Astrocyte of the spinal cord (primary cell): ENCODE results near the gene AKT3.

ENCODE experiments used
- DNase-seq: peaks from one replicate; pipeline ENCODE4 v3.0.0; 2011; ENCODE audit warnings: low read depth, low spot score
- H3K4me3 ChIP-seq: 2 replicates; pipeline ENCODE4 v1.5.1; 2011; ENCODE audit warnings: low read depth, mild to moderate bottlenecking, low read length, moderate library complexity
- in situ Hi-C: cut with HindIII; loops from 2 replicates; pipeline ENCODE4 v1.10.0; 2017; ENCODE audit warnings: low sequenced_read_pairs
- TF ChIP-seq, protein P1 (sequence below): IDR thresholded peaks from 2 replicates; pipeline ENCODE4 v1.5.1; 2012; ENCODE audit warnings: low read depth, mild to moderate bottlenecking, low read length, inconsistent platforms

Gene AKT3

DNA sequence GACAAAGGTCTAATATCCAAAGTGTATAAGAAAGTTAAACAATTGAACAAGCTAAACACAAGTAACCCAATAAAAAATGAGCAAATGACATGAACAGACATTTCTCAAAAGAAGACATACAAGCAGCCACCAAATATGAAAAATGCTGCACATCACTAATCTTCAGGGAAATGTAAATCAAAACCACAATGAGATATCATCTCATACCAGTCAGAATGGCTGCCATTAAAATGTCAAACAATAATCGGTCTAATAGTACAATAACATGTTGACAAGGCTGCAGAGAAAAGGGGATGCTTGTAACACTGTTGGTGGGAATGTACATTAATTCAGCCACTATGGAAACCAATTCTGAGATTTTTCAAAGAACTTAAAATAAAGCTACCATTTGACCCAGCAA is 264.1 kb downstream of the AKT3 start:
- TF ChIP-seq, protein P1, sequence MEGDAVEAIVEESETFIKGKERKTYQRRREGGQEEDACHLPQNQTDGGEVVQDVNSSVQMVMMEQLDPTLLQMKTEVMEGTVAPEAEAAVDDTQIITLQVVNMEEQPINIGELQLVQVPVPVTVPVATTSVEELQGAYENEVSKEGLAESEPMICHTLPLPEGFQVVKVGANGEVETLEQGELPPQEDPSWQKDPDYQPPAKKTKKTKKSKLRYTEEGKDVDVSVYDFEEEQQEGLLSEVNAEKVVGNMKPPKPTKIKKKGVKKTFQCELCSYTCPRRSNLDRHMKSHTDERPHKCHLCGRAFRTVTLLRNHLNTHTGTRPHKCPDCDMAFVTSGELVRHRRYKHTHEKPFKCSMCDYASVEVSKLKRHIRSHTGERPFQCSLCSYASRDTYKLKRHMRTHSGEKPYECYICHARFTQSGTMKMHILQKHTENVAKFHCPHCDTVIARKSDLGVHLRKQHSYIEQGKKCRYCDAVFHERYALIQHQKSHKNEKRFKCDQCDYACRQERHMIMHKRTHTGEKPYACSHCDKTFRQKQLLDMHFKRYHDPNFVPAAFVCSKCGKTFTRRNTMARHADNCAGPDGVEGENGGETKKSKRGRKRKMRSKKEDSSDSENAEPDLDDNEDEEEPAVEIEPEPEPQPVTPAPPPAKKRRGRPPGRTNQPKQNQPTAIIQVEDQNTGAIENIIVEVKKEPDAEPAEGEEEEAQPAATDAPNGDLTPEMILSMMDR = no peak
- H3K4me3 ChIP-seq = no peak overlapping the region
- no peak for DNase-seq
- in situ Hi-C loops = no loop called here

DNA sequence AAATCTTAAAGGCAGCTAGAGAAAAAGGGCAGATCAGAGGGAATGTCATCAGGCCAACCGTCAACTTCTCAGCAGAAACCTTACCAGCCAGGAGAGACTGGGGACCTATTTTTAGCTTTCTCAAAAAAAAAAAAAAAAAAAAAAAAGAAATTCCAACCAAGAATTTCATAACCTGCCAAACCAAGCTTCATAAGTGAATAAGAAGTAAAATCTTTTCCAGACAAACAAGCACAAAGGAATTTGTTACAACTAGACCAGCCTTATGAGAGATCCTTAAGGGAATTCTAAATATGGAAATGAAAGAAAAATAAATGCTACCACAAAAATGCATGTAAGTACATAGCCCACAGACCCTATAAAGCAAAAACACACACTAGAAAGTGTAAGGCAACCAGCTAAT is 267.7 kb downstream of the AKT3 start:
- TF ChIP-seq, protein P1 = no peak
- in situ Hi-C loops = no loop called here
- H3K4me3 ChIP-seq = no peak overlapping the region
- peak; percentile 68 for DNase-seq

DNA sequence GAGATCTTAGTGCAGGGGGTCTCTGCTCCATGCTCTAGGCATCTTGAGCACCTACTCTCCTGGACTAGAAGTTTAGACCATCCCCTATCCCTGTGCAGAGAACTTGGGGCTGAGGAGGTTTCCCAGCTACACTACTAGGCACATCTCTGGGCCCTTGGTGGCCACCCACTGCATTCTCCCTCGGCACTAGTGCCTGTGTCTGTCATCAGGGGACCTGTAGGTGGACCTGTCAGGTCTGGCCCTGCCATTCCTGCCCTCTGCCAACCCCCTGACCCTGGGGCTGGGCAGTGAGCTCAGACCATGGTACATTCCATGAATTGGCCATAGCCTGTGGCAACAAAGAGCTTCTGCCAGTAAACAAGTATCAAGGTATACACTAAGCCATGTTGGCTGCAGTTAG is 269.1 kb downstream of the AKT3 start:
- no peak for DNase-seq
- in situ Hi-C loops = no loop called here
- TF ChIP-seq, protein P1 = no peak
- no peak overlapping the region for H3K4me3 ChIP-seq

DNA sequence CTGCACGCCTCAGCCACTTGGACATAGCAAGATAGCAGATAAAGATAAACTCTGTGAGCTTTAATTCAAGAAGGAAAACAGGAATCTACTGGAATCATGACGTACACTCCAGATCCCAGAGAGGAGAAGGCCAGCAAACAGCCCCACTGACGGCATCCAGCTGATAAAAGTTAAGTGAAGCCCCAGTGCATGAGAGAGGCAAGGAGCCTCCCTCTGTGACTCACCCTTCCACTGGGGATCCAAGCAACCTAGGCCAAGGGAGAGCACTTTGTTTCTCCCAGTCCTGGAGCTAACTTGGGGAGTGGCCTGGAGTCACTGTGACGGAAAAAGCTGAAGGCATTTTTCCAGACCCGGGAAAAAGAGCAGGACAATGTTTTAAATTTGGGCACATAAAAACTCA is 270.0 kb downstream of the AKT3 start:
- peak; percentile 16 for DNase-seq
- in situ Hi-C loops = no loop called here
- H3K4me3 ChIP-seq = no peak overlapping the region
- TF ChIP-seq, protein P1 = no peak

DNA sequence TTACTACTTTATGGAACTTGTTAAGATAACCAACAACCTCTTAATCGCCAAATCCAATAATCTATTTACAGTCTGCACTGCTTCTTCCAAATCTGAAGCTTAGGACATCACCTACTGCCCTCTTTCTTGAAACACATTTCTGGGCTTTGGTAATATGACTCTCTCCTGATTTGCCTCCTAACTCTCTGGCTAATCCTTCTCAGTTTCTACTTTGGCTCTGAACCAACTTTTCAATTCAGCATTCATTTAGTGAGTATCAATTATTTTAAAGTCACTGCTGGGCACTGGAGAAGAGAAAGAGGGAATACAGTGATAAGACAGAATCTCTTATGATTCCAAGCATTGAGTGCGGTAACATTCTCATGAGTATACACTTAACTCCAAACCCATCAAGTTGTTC is 275.0 kb downstream of the AKT3 start:
- TF ChIP-seq, protein P1 = no peak
- no peak overlapping the region for H3K4me3 ChIP-seq
- in situ Hi-C loops = no loop called here
- DNase-seq = peak; percentile 33

DNA sequence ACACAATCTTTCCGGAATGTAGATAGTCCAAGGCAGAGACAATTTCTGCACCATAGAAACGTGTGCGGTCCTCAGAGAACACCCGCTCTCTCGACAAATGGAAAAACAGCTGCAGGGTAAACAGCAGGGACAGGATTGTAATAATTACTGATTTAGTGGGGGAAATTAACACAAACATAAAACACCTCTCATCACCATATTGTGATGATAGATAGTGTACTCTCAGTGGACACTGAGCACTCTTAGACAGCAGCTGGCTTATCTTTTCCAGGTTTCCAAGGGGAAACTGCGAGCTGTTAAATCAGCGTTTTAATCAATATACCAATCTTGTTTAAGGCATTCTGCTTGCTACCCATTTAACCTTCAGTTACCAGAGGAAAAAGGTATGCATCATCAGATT is 277.1 kb downstream of the AKT3 start:
- DNase-seq = no peak
- in situ Hi-C loops = no loop called here
- TF ChIP-seq, protein P1 = no peak
- no peak overlapping the region for H3K4me3 ChIP-seq

DNA sequence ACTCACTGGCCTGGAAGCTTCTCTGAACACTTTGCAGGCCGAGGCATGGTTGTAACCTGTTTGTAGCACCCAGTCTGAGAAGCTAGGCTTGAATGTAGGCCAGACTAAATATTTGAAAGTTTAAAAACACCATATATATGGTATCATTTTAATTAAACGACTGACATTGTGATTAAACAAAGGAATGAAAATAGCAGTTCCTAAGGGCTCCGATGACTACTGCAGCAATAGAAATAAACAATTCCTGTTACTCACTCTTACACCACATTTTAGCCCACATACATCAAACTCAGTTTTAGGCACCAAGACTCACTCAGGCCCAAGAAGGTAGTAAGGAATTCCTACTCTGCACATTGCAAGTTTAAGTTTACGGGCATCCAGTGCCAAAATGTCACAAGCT is 281.2 kb downstream of the AKT3 start:
- no peak overlapping the region for H3K4me3 ChIP-seq
- DNase-seq = peak; percentile 55
- TF ChIP-seq, protein P1 = no peak
- in situ Hi-C loops = no loop called here
